ENCODE measurements around the gene ZBTB21.

- no peak for TF ChIP-seq EZH2 (IDR thresholded peaks at IDR 0.05; ENCODE audit: insufficient read depth, poor library complexity, severe bottlenecking)
- TF ChIP-seq EZH2phosphoT487 (IDR thresholded peaks at IDR 0.05; ENCODE audit: insufficient read depth, low read depth), result no peak
Measured at GRCh38 chr21:42012344-42012743, 2.2 kb upstream of the ZBTB21 start.

Data from GM23248 (cell line).